ENCODE measurements around the gene PSMD1. TPM values are rescaled to one million over a fixed set of nuclear protein-coding genes. Genes with fewer than 3 reads are reported as not detected.

Gene PSMD1
- total RNA-seq, 1 donor from 2014 or later: 77.2 TPM

GRCh38 chr2:231181860-231182512 is 125.3 kb downstream of the PSMD1 start:
- no peak for DNase-seq (ENCODE audit: low read depth)
- Histone ChIP-seq H3K36me3 (ENCODE audit: control insufficient read depth, insufficient read depth, low read length) (no peaks in the 10 kb centered on the region), H3K27me3 (ENCODE audit: control insufficient read depth, insufficient read depth, low read length) (no peaks in the 10 kb centered on the region), H3K4me3 (ENCODE audit: low read depth, low read length) (no peak overlapping the region)
- no peak for TF ChIP-seq CTCF (IDR thresholded peaks at IDR 0.05; ENCODE audit: insufficient read depth, low read length, poor library complexity, severe bottlenecking)

GRCh38 chr2:231182513-231182899 is 125.8 kb downstream of the PSMD1 start:
- Histone ChIP-seq H3K4me3 (ENCODE audit: low read depth, low read length) (no peak overlapping the region), H3K36me3 (ENCODE audit: control insufficient read depth, insufficient read depth, low read length) (no peaks in the 10 kb centered on the region), H3K27me3 (ENCODE audit: control insufficient read depth, insufficient read depth, low read length) (no peaks in the 10 kb centered on the region)
- no peak for TF ChIP-seq CTCF (IDR thresholded peaks at IDR 0.05; ENCODE audit: insufficient read depth, low read length, poor library complexity, severe bottlenecking)
- no peak for DNase-seq (ENCODE audit: low read depth)

- Histone ChIP-seq H3K27me3 (ENCODE audit: control insufficient read depth, insufficient read depth, low read length) (no peaks in the 10 kb centered on the region), H3K4me3 (ENCODE audit: low read depth, low read length) (no peak overlapping the region), H3K36me3 (ENCODE audit: control insufficient read depth, insufficient read depth, low read length) (no peaks in the 10 kb centered on the region)
- TF ChIP-seq CTCF (IDR thresholded peaks at IDR 0.05; ENCODE audit: insufficient read depth, low read length, poor library complexity, severe bottlenecking): no peak
- no peak for DNase-seq (ENCODE audit: low read depth)
Observed at GRCh38 chr2:231183851-231184250, 127.2 kb downstream of the PSMD1 start.

- no peaks in the 10 kb centered on the region for H3K36me3 ChIP-seq (ENCODE audit: control insufficient read depth, insufficient read depth, low read length)
- no peak overlapping the region for H3K4me3 ChIP-seq (ENCODE audit: low read depth, low read length)
- TF ChIP-seq CTCF (IDR thresholded peaks at IDR 0.05; ENCODE audit: insufficient read depth, low read length, poor library complexity, severe bottlenecking): no peak
- no peaks in the 10 kb centered on the region for H3K27me3 ChIP-seq (ENCODE audit: control insufficient read depth, insufficient read depth, low read length)
- no peak for DNase-seq (ENCODE audit: low read depth)
Observed at GRCh38 chr2:231184319-231184718, 127.7 kb downstream of the PSMD1 start.

GRCh38 chr2:231185050-231185725 is 128.5 kb downstream of the PSMD1 start:
- H3K27me3 ChIP-seq (ENCODE audit: control insufficient read depth, insufficient read depth, low read length): no peaks in the 10 kb centered on the region
- TF ChIP-seq CTCF (IDR thresholded peaks at IDR 0.05; ENCODE audit: insufficient read depth, low read length, poor library complexity, severe bottlenecking): no peak
- H3K36me3 ChIP-seq (ENCODE audit: control insufficient read depth, insufficient read depth, low read length): no peaks in the 10 kb centered on the region
- DNase-seq (ENCODE audit: low read depth): no peak
- no peak overlapping the region for H3K4me3 ChIP-seq (ENCODE audit: low read depth, low read length)

- H3K27me3 ChIP-seq (ENCODE audit: control insufficient read depth, insufficient read depth, low read length): no peaks in the 10 kb centered on the region
- H3K4me3 ChIP-seq (ENCODE audit: low read depth, low read length): no peak overlapping the region
- DNase-seq (ENCODE audit: low read depth): no peak
- H3K36me3 ChIP-seq (ENCODE audit: control insufficient read depth, insufficient read depth, low read length): no peaks in the 10 kb centered on the region
- no peak for TF ChIP-seq CTCF (IDR thresholded peaks at IDR 0.05; ENCODE audit: insufficient read depth, low read length, poor library complexity, severe bottlenecking)
Observed at GRCh38 chr2:231185886-231186285, 129.2 kb downstream of the PSMD1 start.

Data from kidney epithelial cell (primary cell).